ENCODE data around the gene TSPAN18.

DNA sequence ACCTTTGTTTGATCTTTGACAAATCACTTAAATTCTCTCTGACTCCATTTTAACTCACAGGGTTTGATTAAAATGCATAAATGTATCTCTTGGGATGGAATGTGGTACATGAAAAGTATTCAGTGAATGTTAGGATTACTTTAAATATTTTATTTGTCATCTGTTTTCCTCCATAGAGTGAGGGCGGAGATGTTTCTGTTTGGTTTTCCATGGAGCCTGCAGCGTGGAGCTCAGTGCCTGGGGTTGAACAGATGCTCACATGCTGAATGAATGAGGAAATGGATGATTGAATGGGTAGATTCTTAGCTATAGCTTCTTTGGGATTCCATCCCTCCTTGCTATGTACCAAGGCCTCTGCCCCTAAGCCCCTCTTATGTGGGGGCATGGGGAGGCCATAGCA, 10.0 kb downstream of the TSPAN18 start:
- TF ChIP-seq, protein P1, sequence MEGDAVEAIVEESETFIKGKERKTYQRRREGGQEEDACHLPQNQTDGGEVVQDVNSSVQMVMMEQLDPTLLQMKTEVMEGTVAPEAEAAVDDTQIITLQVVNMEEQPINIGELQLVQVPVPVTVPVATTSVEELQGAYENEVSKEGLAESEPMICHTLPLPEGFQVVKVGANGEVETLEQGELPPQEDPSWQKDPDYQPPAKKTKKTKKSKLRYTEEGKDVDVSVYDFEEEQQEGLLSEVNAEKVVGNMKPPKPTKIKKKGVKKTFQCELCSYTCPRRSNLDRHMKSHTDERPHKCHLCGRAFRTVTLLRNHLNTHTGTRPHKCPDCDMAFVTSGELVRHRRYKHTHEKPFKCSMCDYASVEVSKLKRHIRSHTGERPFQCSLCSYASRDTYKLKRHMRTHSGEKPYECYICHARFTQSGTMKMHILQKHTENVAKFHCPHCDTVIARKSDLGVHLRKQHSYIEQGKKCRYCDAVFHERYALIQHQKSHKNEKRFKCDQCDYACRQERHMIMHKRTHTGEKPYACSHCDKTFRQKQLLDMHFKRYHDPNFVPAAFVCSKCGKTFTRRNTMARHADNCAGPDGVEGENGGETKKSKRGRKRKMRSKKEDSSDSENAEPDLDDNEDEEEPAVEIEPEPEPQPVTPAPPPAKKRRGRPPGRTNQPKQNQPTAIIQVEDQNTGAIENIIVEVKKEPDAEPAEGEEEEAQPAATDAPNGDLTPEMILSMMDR (IDR thresholded peaks at IDR 0.05), result no peak
- TF ChIP-seq REST (IDR thresholded peaks at IDR 0.05; ENCODE audit: insufficient read depth in 1 of 2, low read depth in 2 of 2, low read length in 1 of 2) (no peak), TCF7L2 (IDR thresholded peaks at IDR 0.05; ENCODE audit: low read depth, low read length) (no peak), SIN3A (IDR thresholded peaks at IDR 0.05; ENCODE audit: borderline replicate concordance, insufficient read depth, low read depth, low read length) (no peak), POLR2AphosphoS5 (IDR thresholded peaks at IDR 0.05; ENCODE audit: low read depth, low read length) (no peak)

Data from Panc1 (cell line).